ENCODE data around the gene NAA25.
"Not testable (repeated sequence)": the region's sequence is repeated elsewhere in the genome, so short reads cannot be mapped to it uniquely, and the experiment has no call there.

Gene NAA25

DNA sequence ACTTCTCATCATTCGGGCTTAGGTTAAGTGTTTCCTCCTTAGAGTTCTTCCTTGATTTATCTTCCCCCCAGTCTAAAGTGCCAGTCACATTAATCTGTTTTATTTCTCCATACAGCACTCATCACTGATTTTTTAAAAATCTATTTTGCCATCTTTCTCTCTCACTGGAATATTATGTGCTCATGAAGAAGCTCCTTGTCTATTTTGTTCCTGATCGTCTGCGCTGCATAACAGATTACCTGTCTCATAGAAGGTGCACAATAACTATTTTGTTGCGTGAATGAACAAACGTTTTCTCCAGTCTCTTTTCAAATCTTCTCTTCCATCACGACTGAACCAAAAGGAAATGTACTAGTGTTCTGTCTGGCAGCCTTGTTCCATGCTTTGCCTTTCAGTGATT is 92.6 kb downstream of the NAA25 start:
- Histone ChIP-seq H3K4me3 (ENCODE audit: low read depth in 1 of 2, low read length in 1 of 2) (no peak overlapping the region), H3K27me3 (no peaks in the 10 kb centered on the region), H3K9me3 (no peaks in the 10 kb centered on the region), H3K36me3 (peaks cover 15% of the 10 kb centered on the region), H3K4me1 (ENCODE audit: control insufficient read depth in 1 of 2, insufficient read depth in 1 of 2, low read depth in 1 of 2, low read length in 1 of 2) (peaks cover 59 to 66% of the 10 kb centered on the region in 2 experiments), H3K27ac (peak overlapping the region; percentile 87)
- no peak for TF ChIP-seq CTCF (IDR thresholded peaks at IDR 0.05)

DNA sequence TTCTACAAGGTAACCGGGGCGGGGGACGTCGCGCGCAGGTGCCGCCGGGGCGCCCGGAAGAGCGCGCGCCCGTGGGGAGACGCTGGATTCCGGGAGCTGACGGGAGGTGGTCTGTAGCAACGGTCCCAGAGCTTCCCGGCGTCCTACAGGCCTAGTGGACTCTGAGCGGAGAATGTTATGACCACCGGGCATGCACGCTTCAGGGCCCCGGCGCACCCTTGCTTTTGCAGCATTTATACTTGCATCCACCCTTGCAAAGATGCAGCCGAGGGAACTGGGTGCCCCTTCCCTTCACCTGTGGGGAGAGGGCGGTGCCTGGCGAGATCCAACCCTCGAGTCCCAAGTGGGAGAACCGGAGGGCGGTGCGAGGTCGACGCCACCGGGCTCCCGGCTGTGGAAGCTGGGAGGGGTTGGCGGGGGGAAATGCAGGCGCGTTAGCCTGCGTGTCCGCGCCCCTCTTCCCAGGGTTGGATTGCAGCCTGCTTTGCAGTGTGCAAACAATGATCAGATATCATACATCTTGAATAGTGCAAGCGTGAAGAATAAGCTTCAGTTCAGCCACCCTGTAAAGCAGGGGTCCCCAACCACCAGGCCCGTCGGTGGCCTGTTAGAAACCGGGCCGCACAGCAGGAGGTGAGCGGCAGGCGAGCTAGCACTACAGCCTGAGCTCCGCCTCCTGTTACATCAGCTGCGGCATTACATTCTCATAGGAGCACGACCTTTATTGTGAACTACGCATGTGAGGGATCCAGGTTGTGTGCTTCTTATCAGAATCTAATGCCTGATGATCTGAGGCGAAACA is 94.8 kb downstream of the NAA25 start:
- H3K4me3 ChIP-seq (ENCODE audit: low read depth in 1 of 2, low read length in 1 of 2) = peak overlapping the region; percentile 89 to 90
- peak overlapping the region; percentile 87 for H3K27ac ChIP-seq
- H3K9me3 ChIP-seq = no peaks in the 10 kb centered on the region
- no peak for TF ChIP-seq CTCF (IDR thresholded peaks at IDR 0.05)
- H3K4me1 ChIP-seq (ENCODE audit: control insufficient read depth in 1 of 2, insufficient read depth in 1 of 2, low read depth in 1 of 2, low read length in 1 of 2) = peaks cover 51 to 53% of the 10 kb centered on the region in 2 experiments
- no peaks in the 10 kb centered on the region for H3K36me3 ChIP-seq
- no peaks in the 10 kb centered on the region for H3K27me3 ChIP-seq

DNA sequence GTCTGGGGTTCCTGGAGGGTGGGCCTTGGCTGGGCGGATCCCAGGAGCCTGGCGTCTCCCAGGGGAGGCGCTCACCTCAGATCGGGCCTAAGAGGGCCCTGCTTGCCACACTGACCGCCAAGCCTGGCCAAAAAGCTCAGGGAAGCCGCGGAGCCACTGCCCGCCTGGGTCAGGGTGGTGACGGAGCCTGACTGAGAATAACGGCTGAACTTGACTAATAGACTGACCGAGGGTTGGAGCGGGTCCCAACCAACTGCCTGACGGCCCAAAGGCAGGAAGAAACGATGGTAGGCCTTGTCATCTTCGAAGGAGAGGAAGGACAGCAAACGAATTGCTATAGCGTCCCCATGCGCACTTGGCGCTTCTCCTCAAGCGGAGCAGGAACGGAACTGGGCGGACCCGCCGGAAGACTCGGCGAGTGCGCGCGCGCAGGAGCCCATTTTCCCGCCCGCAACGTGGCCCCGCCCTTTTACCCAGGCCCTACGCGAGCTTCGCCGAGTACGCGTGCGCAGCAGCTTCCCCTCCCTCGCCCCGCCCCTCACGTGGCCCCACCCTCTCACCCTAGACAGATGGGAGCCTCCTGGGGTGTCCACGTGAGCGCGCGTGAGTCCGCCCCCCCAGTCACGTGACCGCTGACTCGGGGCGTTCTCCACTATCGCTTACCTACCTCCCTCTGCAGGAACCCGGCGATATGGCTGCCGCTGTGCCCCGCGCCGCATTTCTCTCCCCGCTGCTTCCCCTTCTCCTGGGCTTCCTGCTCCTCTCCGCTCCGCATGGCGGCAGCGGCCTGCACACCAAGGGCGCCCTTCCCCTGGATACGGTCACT is 95.6 kb downstream of the NAA25 start, which contains the start of the genes ERP29 and TMEM116:
Gene ERP29, plus strand, starts transcription at position 652 of the 826 bp plus-strand sequence. Its CDS starts 40 bp downstream, at position 692.
Gene TMEM116, minus strand, starts transcription at position 391 of the 826 bp plus-strand sequence. CDS start 7,895 bp downstream, outside the sequence.
- peaks cover 43 to 46% of the 10 kb centered on the region in 2 experiments for H3K4me1 ChIP-seq (ENCODE audit: control insufficient read depth in 1 of 2, insufficient read depth in 1 of 2, low read depth in 1 of 2, low read length in 1 of 2)

DNA sequence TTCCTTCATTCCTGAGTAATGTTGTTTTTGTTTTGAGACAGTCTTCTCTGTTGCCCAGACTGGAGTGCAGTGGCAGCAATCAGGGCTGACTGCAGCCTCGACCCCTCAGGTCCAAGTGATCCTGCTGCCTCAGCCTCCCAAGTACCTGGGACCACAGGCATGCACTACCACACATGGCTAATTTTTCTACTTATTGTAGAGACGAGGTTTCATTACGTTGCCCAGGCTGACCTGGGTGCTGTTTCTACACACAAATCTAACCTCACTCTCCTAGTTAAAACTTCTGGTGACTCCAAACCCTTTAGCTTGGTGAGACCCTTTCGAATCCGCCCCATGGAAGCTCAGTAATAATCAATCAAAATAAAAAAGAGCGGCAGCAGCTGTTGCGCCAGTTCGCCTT is 96.9 kb downstream of the NAA25 start:
- Histone ChIP-seq H3K27me3 (no peaks in the 10 kb centered on the region), H3K4me3 (ENCODE audit: low read depth in 1 of 2, low read length in 1 of 2) (peak overlapping the region; percentile 89 to 90), H3K9me3 (no peaks in the 10 kb centered on the region), H3K27ac (peak overlapping the region; percentile 87), H3K4me1 (ENCODE audit: control insufficient read depth in 1 of 2, insufficient read depth in 1 of 2, low read depth in 1 of 2, low read length in 1 of 2) (peaks cover 43 to 44% of the 10 kb centered on the region in 2 experiments), H3K36me3 (no peaks in the 10 kb centered on the region)
- no peak for TF ChIP-seq CTCF (IDR thresholded peaks at IDR 0.05)

More for the DNA sequence above, 95.6 kb downstream of the NAA25 start, which contains the start of the genes ERP29 and TMEM116:
- Histone ChIP-seq H3K36me3 (no peaks in the 10 kb centered on the region), H3K9me3 (no peaks in the 10 kb centered on the region), H3K27me3 (no peaks in the 10 kb centered on the region), H3K27ac (peak within 1 kb of the TSS; percentile 87), H3K4me3 (ENCODE audit: low read depth in 1 of 2, low read length in 1 of 2) (peak within 1 kb of the TSS; percentile 89 to 90)
- TF ChIP-seq CTCF (IDR thresholded peaks at IDR 0.05) = peak; percentile 96

DNA sequence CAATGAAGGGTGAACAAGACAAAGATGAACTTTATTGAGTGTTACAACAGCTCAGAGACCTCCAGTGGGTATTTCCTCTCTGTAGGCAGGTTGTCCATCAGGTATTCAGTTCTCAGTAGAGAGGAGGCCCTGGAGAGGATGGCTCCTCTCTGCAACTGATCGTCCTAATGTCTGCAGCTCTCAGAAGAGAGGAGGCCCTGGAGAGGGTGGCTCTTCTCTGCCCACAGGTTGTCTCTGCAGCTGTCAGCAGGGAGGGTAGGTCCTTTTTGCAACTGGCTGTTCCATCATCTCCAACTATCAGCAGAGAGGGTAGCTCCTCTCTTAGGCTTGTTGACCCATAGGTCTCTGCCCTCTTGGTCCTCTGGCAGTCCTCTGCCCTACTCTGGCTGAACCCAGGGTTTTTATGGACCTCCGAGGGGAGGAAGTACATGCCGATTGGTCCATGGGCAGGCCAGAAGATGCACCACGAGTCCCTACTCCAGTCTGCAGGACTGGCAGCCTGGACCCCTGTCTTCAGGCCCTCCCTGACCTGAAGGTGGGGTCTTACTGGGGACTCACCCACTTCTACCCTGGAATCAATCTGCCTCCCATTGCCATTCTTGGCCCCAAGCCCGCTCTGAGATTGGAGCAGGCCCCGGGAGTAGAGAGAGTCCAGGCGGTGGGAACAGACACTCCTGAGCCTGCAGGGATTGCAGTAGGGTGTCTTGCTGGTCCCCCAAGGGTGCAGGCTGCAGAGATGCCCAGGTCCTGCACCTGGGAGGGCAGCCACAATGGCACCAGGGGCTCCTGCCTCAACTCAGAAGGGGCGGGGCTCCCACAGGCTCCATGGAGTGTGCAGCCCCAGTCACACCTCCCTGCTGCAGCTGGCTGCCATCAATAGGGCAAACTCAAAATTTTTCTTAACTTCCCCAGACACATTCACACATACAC is 97.9 kb downstream of the NAA25 start:
- peak overlapping the region; percentile 87 for H3K27ac ChIP-seq
- H3K36me3 ChIP-seq = no peaks in the 10 kb centered on the region
- no peak overlapping the region for H3K4me3 ChIP-seq (ENCODE audit: low read depth in 1 of 2, low read length in 1 of 2)
- H3K4me1 ChIP-seq (ENCODE audit: control insufficient read depth in 1 of 2, insufficient read depth in 1 of 2, low read depth in 1 of 2, low read length in 1 of 2) = peaks cover 41% of the 10 kb centered on the region in 2 experiments
- no peak for TF ChIP-seq CTCF (IDR thresholded peaks at IDR 0.05)
- H3K9me3 ChIP-seq = no peaks in the 10 kb centered on the region
- no peaks in the 10 kb centered on the region for H3K27me3 ChIP-seq

DNA sequence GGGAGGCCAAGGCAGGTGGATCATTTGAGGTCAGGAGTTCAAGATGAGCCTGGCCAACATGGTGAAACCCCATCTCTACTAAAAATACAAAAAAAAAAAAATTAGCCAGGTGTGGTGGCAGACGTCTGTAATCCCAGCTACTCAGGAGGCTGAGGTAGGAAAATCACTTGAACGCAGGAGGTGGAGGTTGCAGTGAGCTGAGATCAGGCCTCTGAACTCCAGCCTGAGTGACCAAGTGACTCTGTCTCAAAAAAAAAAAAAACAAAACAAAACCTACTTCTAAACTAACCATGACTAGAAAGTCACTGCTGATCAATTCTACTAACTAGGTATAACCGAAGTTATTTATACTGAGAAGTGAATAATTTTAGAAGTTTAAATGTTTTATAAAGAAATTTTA is 99.0 kb downstream of the NAA25 start:
- not testable (repeated sequence) for H3K9me3 ChIP-seq; H3K36me3 ChIP-seq; H3K27ac ChIP-seq; H3K27me3 ChIP-seq; H3K4me3 ChIP-seq (ENCODE audit: low read depth in 1 of 2, low read length in 1 of 2)
- H3K4me1 ChIP-seq (ENCODE audit: control insufficient read depth in 1 of 2, insufficient read depth in 1 of 2, low read depth in 1 of 2, low read length in 1 of 2) = peaks cover 30% of the 10 kb centered on the region in 2 experiments
